Upper lobe of right lung (tissue), 1 donor: ENCODE results near the gene ZNF132. TPM values are rescaled to one million over a fixed set of nuclear protein-coding genes. Genes with fewer than 3 reads are reported as not detected.

Source experiments
- ATAC-seq: fragments of 200-7000 bp; cut with Tn5 transposase; one replicate; pipeline ENCODE4 v1.9.1; 2020; ENCODE audit warnings: mild to moderate bottlenecking, moderate library complexity
- DNase-seq: peaks from one replicate; pipeline ENCODE4 v3.0.0-alpha.2; 2020
- H3K27ac ChIP-seq: fragments of 200-600 bp; one replicate; pipeline ENCODE4 v1.8.0; 2022
- H3K27me3 ChIP-seq: fragments of 200-600 bp; one replicate; pipeline ENCODE4 v1.8.0; 2022; ENCODE audit warnings: mild to moderate bottlenecking
- H3K36me3 ChIP-seq: fragments of 200-600 bp; one replicate; pipeline ENCODE4 v1.8.0; 2022
- H3K4me1 ChIP-seq: fragments of 200-600 bp; one replicate; pipeline ENCODE4 v1.8.0; 2022
- H3K4me3 ChIP-seq: fragments of 200-600 bp; one replicate; pipeline ENCODE4 v1.8.0; 2022; ENCODE audit warnings: mild to moderate bottlenecking
- H3K9me3 ChIP-seq: fragments of 200-600 bp; one replicate; pipeline ENCODE4 v1.8.0; 2022
- CTCF ChIP-seq: fragments of 200-600 bp; IDR thresholded peaks from one replicate; pipeline ENCODE4 v1.8.0; 2022; ENCODE audit warnings: antibody characterized with exemption
- intact Hi-C: fragments of 100-400 bp; cut with DNase I; formaldehyde crosslinking; loops from one replicate; pipeline ENCODE4 v1.11.0; 2022
- total RNA-seq: library from RNA; stranded (reverse); fragmentation: NEBNext Ultra II Directional; extraction: Animal tissue kit (Norgen Biotek cat#: 25700); gene quantifications from one replicate; pipeline ENCODE4 v1.2.1, GENCODE V29; 2021
- donor health status: DM: no; HTN: yes; CAD: no; lungs with severe emphysema.

Gene ZNF132
- total RNA-seq, 1 donor from 2014 or later: 5.1 TPM

- peak overlapping the region; percentile 59 for H3K4me3 ChIP-seq
- H3K9me3 ChIP-seq: no peaks in the 10 kb centered on the region
- peaks cover 16% of the 10 kb centered on the region for H3K4me1 ChIP-seq
- no peak for TF ChIP-seq CTCF
- no peaks in the 10 kb centered on the region for H3K36me3 ChIP-seq
- DNase-seq (no peak), ATAC-seq (no peak)
- H3K27me3 ChIP-seq: peaks cover 7% of the 10 kb centered on the region
- peak overlapping the region; percentile 81 for H3K27ac ChIP-seq
- intact Hi-C loops: no loop called here
Measured at GRCh38 chr19:58401840-58402421, 38.0 kb downstream of the ZNF132 start.

GRCh38 chr19:58400916-58401839, 38.8 kb downstream of the ZNF132 start:
- H3K9me3 ChIP-seq: no peaks in the 10 kb centered on the region
- ATAC-seq (peak; percentile 98), DNase-seq (peak; percentile 100)
- H3K36me3 ChIP-seq: no peaks in the 10 kb centered on the region
- intact Hi-C loops: no loop called here
- peak overlapping the region; percentile 59 for H3K4me3 ChIP-seq
- no peak for TF ChIP-seq CTCF
- peaks cover 11% of the 10 kb centered on the region for H3K27me3 ChIP-seq
- H3K27ac ChIP-seq: peak overlapping the region; percentile 81
- peaks cover 15% of the 10 kb centered on the region for H3K4me1 ChIP-seq

- no peak for TF ChIP-seq CTCF
- Histone ChIP-seq H3K27me3 (peaks cover 11% of the 10 kb centered on the region), H3K36me3 (no peaks in the 10 kb centered on the region), H3K4me3 (peak overlapping the region; percentile 59), H3K9me3 (no peaks in the 10 kb centered on the region), H3K4me1 (peaks cover 19% of the 10 kb centered on the region), H3K27ac (no peak overlapping the region)
- intact Hi-C loops: no loop called here
- ATAC-seq (no peak), DNase-seq (peak; percentile 75)
Measured at GRCh38 chr19:58400316-58400915, 39.5 kb downstream of the ZNF132 start.

GRCh38 chr19:58399903-58400302, 40.0 kb downstream of the ZNF132 start:
- H3K27ac ChIP-seq: no peak overlapping the region
- H3K9me3 ChIP-seq: no peaks in the 10 kb centered on the region
- H3K36me3 ChIP-seq: peaks cover 4% of the 10 kb centered on the region
- DNase-seq (no peak), ATAC-seq (no peak)
- peaks cover 11% of the 10 kb centered on the region for H3K27me3 ChIP-seq
- intact Hi-C loops: no loop called here
- no peak overlapping the region for H3K4me3 ChIP-seq
- H3K4me1 ChIP-seq: peaks cover 19% of the 10 kb centered on the region
- TF ChIP-seq CTCF: no peak

- peaks cover 19% of the 10 kb centered on the region for H3K4me1 ChIP-seq
- H3K27ac ChIP-seq: no peak overlapping the region
- no peak for TF ChIP-seq CTCF
Measured at GRCh38 chr19:58398545-58398944, 41.4 kb downstream of the ZNF132 start.

More at GRCh38 chr19:58398545-58398944, 41.4 kb downstream of the ZNF132 start:
- Histone ChIP-seq H3K4me3 (no peak overlapping the region), H3K9me3 (no peaks in the 10 kb centered on the region), H3K27me3 (peaks cover 11% of the 10 kb centered on the region), H3K36me3 (peaks cover 18% of the 10 kb centered on the region)
- ATAC-seq (no peak), DNase-seq (no peak)
- intact Hi-C loops: no loop called here
